ENCODE data around the gene ZKSCAN7. TPM values are rescaled to one million over a fixed set of nuclear protein-coding genes. Genes with fewer than 3 reads are reported as not detected.
"Not testable (repeated sequence)": the region's sequence is repeated elsewhere in the genome, so short reads cannot be mapped to it uniquely, and the experiment has no call there.

The ZKSCAN7 gene
- total RNA-seq, 1 donor from 2014 or later, result 7.4 TPM

DNA sequence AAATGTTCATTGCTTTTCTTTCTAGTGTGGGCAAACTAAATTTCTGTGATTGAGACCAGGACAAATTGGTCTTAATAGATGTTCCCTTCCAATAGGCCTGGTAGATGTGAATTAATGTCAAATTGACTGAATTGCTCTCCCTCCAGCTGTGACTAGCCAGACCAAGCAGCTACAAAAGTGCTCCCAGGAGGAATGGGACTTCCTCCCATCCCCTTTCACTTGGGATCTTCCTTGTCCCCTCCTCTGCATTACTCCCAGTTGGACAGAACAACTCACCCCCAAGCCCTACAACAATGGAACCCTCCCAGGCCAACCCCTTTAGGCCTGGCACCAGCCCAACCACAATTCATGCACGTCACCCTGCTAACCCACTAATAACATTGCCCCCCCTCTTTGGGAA is 19.6 kb upstream of the ZKSCAN7 start:
- DNase-seq (ENCODE audit: extremely low spot score, unreplicated experiment), result no peak
- no peak overlapping the region for H3K27ac Mint-ChIP-seq (ENCODE audit: unreplicated experiment)
- peaks cover 47% of the 10 kb centered on the region for H3K27me3 Mint-ChIP-seq (ENCODE audit: unreplicated experiment)
- H3K4me3 Mint-ChIP-seq (ENCODE audit: unreplicated experiment), result no peak overlapping the region
- no peaks in the 10 kb centered on the region for H3K4me1 Mint-ChIP-seq (ENCODE audit: unreplicated experiment)
- TF ChIP-seq CTCF (IDR thresholded peaks at IDR 0.05), result no peak
- H3K9me3 Mint-ChIP-seq (ENCODE audit: unreplicated experiment), result no peaks in the 10 kb centered on the region
- H3K36me3 Mint-ChIP-seq (ENCODE audit: unreplicated experiment), result no peaks in the 10 kb centered on the region

DNA sequence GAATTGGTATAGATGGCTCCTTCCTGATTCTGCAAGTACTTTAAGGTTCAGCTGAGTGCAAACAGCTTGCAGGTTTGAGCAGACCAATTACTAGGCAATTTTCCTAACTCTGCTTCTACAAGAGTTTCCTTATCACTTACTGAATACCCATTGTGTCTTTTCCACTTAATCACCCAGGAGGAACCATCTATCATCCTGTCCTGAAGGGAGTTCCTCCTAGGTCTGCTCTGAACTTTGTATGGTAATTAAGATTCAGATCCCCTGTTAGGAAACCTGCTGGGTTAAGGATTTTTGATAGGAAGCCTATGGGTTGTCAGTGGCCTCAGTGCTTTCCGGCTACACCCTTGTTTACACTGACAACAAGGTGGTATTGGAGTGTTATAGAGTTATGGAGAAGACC is 10.2 kb upstream of the ZKSCAN7 start:
- H3K27me3 Mint-ChIP-seq (ENCODE audit: unreplicated experiment), result peaks cover 56% of the 10 kb centered on the region
- not testable (repeated sequence) for H3K36me3 Mint-ChIP-seq (ENCODE audit: unreplicated experiment); H3K4me3 Mint-ChIP-seq (ENCODE audit: unreplicated experiment); H3K9me3 Mint-ChIP-seq (ENCODE audit: unreplicated experiment); DNase-seq (ENCODE audit: extremely low spot score, unreplicated experiment); H3K4me1 Mint-ChIP-seq (ENCODE audit: unreplicated experiment); H3K27ac Mint-ChIP-seq (ENCODE audit: unreplicated experiment)

DNA sequence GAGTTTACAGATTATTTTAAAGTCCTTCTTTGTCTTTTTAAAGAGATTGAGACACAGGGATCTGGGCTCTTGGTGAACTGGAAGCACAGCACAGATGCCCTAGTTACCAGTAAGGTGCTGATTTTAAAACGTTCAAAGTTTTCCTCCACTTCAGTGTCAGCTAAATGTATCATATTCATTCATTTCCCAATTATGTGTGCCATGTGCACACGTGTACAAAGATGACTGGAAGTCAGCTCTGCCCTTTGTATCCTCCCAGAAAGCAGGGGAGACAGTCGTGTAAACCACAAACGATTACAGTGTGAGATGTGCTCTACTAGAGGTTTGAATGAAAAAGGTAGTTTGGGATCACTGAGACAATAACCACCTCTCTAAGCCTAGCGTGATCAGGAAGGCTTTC is 730 bp downstream of the ZKSCAN7 start:
- TF ChIP-seq CTCF (IDR thresholded peaks at IDR 0.05), result no peak
- Mint-ChIP-seq H3K36me3 (ENCODE audit: unreplicated experiment) (peaks cover 26% of the 10 kb centered on the region), H3K27me3 (ENCODE audit: unreplicated experiment) (peaks cover 9% of the 10 kb centered on the region), H3K9me3 (ENCODE audit: unreplicated experiment) (no peaks in the 10 kb centered on the region), H3K4me3 (ENCODE audit: unreplicated experiment) (peak overlapping the region; percentile 94), H3K4me1 (ENCODE audit: unreplicated experiment) (peaks cover 21% of the 10 kb centered on the region), H3K27ac (ENCODE audit: unreplicated experiment) (peak overlapping the region; percentile 97)
- DNase-seq (ENCODE audit: extremely low spot score, unreplicated experiment), result no peak

GRCh38 chr3:44557074-44557473 is 2.1 kb downstream of the ZKSCAN7 start:
- Mint-ChIP-seq H3K4me1 (ENCODE audit: unreplicated experiment) (peaks cover 21% of the 10 kb centered on the region), H3K27ac (ENCODE audit: unreplicated experiment) (no peak overlapping the region), H3K27me3 (ENCODE audit: unreplicated experiment) (no peaks in the 10 kb centered on the region), H3K4me3 (ENCODE audit: unreplicated experiment) (no peak overlapping the region), H3K36me3 (ENCODE audit: unreplicated experiment) (peaks cover 38% of the 10 kb centered on the region), H3K9me3 (ENCODE audit: unreplicated experiment) (no peaks in the 10 kb centered on the region)
- no peak for DNase-seq (ENCODE audit: extremely low spot score, unreplicated experiment)
- no peak for TF ChIP-seq CTCF (IDR thresholded peaks at IDR 0.05)

DNA sequence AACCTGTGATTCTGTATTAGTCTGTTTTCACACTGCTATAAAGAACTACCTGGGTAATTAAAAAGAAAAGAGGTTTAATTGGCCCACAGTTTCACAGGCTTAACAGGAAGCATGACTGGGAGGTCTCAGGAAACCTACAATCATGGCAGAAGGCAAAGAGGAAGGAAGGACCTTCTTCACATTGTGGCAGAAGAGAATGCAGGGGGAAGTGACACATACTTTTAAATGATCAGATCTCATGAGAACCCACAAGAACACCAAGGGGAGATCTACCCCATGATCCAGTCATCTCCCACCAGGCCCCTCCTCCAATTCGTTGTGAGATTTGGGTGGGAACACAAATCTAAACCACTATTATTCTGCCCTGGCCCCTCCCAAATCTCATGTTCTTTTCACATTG is 6.1 kb downstream of the ZKSCAN7 start:
- no peak overlapping the region for H3K27ac Mint-ChIP-seq (ENCODE audit: unreplicated experiment)
- no peaks in the 10 kb centered on the region for H3K27me3 Mint-ChIP-seq (ENCODE audit: unreplicated experiment)
- no peak for DNase-seq (ENCODE audit: extremely low spot score, unreplicated experiment)
- peaks cover 60% of the 10 kb centered on the region for H3K36me3 Mint-ChIP-seq (ENCODE audit: unreplicated experiment)
- TF ChIP-seq CTCF (IDR thresholded peaks at IDR 0.05), result no peak
- H3K4me1 Mint-ChIP-seq (ENCODE audit: unreplicated experiment), result peaks cover 20% of the 10 kb centered on the region
- peaks cover 7% of the 10 kb centered on the region for H3K9me3 Mint-ChIP-seq (ENCODE audit: unreplicated experiment)
- H3K4me3 Mint-ChIP-seq (ENCODE audit: unreplicated experiment), result no peak overlapping the region

DNA sequence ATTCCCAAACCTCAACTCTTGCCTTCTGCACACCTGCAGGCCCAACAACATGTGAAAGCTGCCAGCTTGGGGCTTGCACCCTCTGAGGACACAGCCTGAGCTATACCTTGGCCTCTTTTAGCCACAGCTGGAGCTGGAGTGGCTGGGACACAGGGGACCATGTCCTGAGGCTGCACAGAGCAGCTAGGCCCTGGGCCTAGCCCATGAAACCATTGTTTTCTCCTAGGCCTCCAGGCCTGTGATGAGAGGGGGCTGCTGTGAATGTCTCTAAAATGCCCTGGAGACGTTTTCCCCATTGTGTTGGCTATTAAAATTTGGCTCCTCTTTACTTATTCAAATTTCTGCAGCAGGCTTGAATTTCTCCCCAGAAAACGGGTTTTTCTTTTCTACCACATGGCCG is 7.2 kb downstream of the ZKSCAN7 start:
- Mint-ChIP-seq H3K9me3 (ENCODE audit: unreplicated experiment) (peaks cover 13% of the 10 kb centered on the region), H3K27ac (ENCODE audit: unreplicated experiment) (no peak overlapping the region), H3K4me1 (ENCODE audit: unreplicated experiment) (peaks cover 13% of the 10 kb centered on the region), H3K36me3 (ENCODE audit: unreplicated experiment) (peaks cover 65% of the 10 kb centered on the region), H3K27me3 (ENCODE audit: unreplicated experiment) (no peaks in the 10 kb centered on the region), H3K4me3 (ENCODE audit: unreplicated experiment) (no peak overlapping the region)
- TF ChIP-seq CTCF (IDR thresholded peaks at IDR 0.05), result no peak
- no peak for DNase-seq (ENCODE audit: extremely low spot score, unreplicated experiment)
